ENCODE results near the gene SCAI.
"Not testable (repeated sequence)": the region's sequence is repeated elsewhere in the genome, so short reads cannot be mapped to it uniquely, and the experiment has no call there.

SCAI gene

GRCh38 chr9:125028041-125028440 lies 115.3 kb downstream of the SCAI start:
- no peak overlapping the region for H3K27ac Mint-ChIP-seq (ENCODE audit: low read depth)
- ATAC-seq (replicated peaks; ENCODE audit: extremely low read depth, poor library complexity, severe bottlenecking) (no peak), DNase-seq (ENCODE audit: low spot score in 2 of 2) (no peak)
- H3K36me3 Mint-ChIP-seq (ENCODE audit: insufficient read depth): peaks cover 11% of the 10 kb centered on the region
- H3K4me1 Mint-ChIP-seq: no peaks in the 10 kb centered on the region
- no peaks in the 10 kb centered on the region for H3K9me3 Mint-ChIP-seq
- no peaks in the 10 kb centered on the region for H3K27me3 Mint-ChIP-seq
- H3K4me3 Mint-ChIP-seq: no peak overlapping the region

GRCh38 chr9:125024917-125025316 lies 118.4 kb downstream of the SCAI start:
- DNase-seq (ENCODE audit: low spot score in 2 of 2): no peak
- no peak overlapping the region for H3K4me3 Mint-ChIP-seq
- H3K9me3 Mint-ChIP-seq: no peaks in the 10 kb centered on the region
- H3K4me1 Mint-ChIP-seq: no peaks in the 10 kb centered on the region
- H3K27ac Mint-ChIP-seq (ENCODE audit: low read depth): no peak overlapping the region
- peaks cover 11% of the 10 kb centered on the region for H3K36me3 Mint-ChIP-seq (ENCODE audit: insufficient read depth)
- no peak for ATAC-seq (replicated peaks; ENCODE audit: extremely low read depth, poor library complexity, severe bottlenecking)
- no peaks in the 10 kb centered on the region for H3K27me3 Mint-ChIP-seq

GRCh38 chr9:125021069-125021468 lies 122.3 kb downstream of the SCAI start:
- Mint-ChIP-seq H3K27me3 (no peaks in the 10 kb centered on the region), H3K27ac (ENCODE audit: low read depth) (no peak overlapping the region), H3K4me1 (no peaks in the 10 kb centered on the region), H3K4me3 (no peak overlapping the region), H3K36me3 (ENCODE audit: insufficient read depth) (peaks cover 10% of the 10 kb centered on the region), H3K9me3 (no peaks in the 10 kb centered on the region)
- DNase-seq (ENCODE audit: low spot score in 2 of 2) (no peak), ATAC-seq (replicated peaks; ENCODE audit: extremely low read depth, poor library complexity, severe bottlenecking) (no peak)

GRCh38 chr9:125015655-125016054 lies 127.7 kb downstream of the SCAI start:
- ATAC-seq (replicated peaks; ENCODE audit: extremely low read depth, poor library complexity, severe bottlenecking); H3K4me1 Mint-ChIP-seq; H3K27me3 Mint-ChIP-seq; H3K4me3 Mint-ChIP-seq; H3K9me3 Mint-ChIP-seq; DNase-seq (ENCODE audit: low spot score in 2 of 2); H3K27ac Mint-ChIP-seq (ENCODE audit: low read depth): not testable (repeated sequence)
- H3K36me3 Mint-ChIP-seq (ENCODE audit: insufficient read depth): peaks cover 13% of the 10 kb centered on the region

- peaks cover 15% of the 10 kb centered on the region for H3K36me3 Mint-ChIP-seq (ENCODE audit: insufficient read depth)
- H3K27ac Mint-ChIP-seq (ENCODE audit: low read depth); ATAC-seq (replicated peaks; ENCODE audit: extremely low read depth, poor library complexity, severe bottlenecking); H3K4me3 Mint-ChIP-seq; H3K9me3 Mint-ChIP-seq; H3K4me1 Mint-ChIP-seq; H3K27me3 Mint-ChIP-seq; DNase-seq (ENCODE audit: low spot score in 2 of 2): not testable (repeated sequence)
These were observed 131.3 kb downstream of the SCAI start for GRCh38 chr9:125012013-125012412.

GRCh38 chr9:125008599-125008998 lies 134.7 kb downstream of the SCAI start:
- no peaks in the 10 kb centered on the region for H3K9me3 Mint-ChIP-seq
- no peaks in the 10 kb centered on the region for H3K27me3 Mint-ChIP-seq
- H3K36me3 Mint-ChIP-seq (ENCODE audit: insufficient read depth): peaks cover 9% of the 10 kb centered on the region
- H3K4me3 Mint-ChIP-seq: no peak overlapping the region
- H3K27ac Mint-ChIP-seq (ENCODE audit: low read depth): no peak overlapping the region
- no peaks in the 10 kb centered on the region for H3K4me1 Mint-ChIP-seq
- ATAC-seq (replicated peaks; ENCODE audit: extremely low read depth, poor library complexity, severe bottlenecking) (no peak), DNase-seq (ENCODE audit: low spot score in 2 of 2) (no peak)

- Mint-ChIP-seq H3K9me3 (no peaks in the 10 kb centered on the region), H3K4me1 (no peaks in the 10 kb centered on the region), H3K27ac (ENCODE audit: low read depth) (no peak overlapping the region), H3K36me3 (ENCODE audit: insufficient read depth) (peaks cover 14% of the 10 kb centered on the region), H3K4me3 (no peak overlapping the region), H3K27me3 (no peaks in the 10 kb centered on the region)
- ATAC-seq (replicated peaks; ENCODE audit: extremely low read depth, poor library complexity, severe bottlenecking): no peak
- DNase-seq (ENCODE audit: low spot score in 2 of 2): no peak
These were observed 140.0 kb downstream of the SCAI start for GRCh38 chr9:125003332-125003731.

GRCh38 chr9:124983698-124984097 lies 159.6 kb downstream of the SCAI start:
- ATAC-seq (replicated peaks; ENCODE audit: extremely low read depth, poor library complexity, severe bottlenecking): no peak
- no peaks in the 10 kb centered on the region for H3K9me3 Mint-ChIP-seq
- DNase-seq (ENCODE audit: low spot score in 2 of 2): no peak
- no peaks in the 10 kb centered on the region for H3K4me1 Mint-ChIP-seq
- peaks cover 9% of the 10 kb centered on the region for H3K36me3 Mint-ChIP-seq (ENCODE audit: insufficient read depth)
- H3K27ac Mint-ChIP-seq (ENCODE audit: low read depth): no peak overlapping the region
- no peak overlapping the region for H3K4me3 Mint-ChIP-seq
- no peaks in the 10 kb centered on the region for H3K27me3 Mint-ChIP-seq

GRCh38 chr9:124980431-124980830 lies 162.9 kb downstream of the SCAI start:
- ATAC-seq (replicated peaks; ENCODE audit: extremely low read depth, poor library complexity, severe bottlenecking) (no peak), DNase-seq (ENCODE audit: low spot score in 2 of 2) (no peak)
- no peak overlapping the region for H3K27ac Mint-ChIP-seq (ENCODE audit: low read depth)
- peaks cover 9% of the 10 kb centered on the region for H3K36me3 Mint-ChIP-seq (ENCODE audit: insufficient read depth)
- no peak overlapping the region for H3K4me3 Mint-ChIP-seq
- no peaks in the 10 kb centered on the region for H3K27me3 Mint-ChIP-seq
- H3K4me1 Mint-ChIP-seq: no peaks in the 10 kb centered on the region
- no peaks in the 10 kb centered on the region for H3K9me3 Mint-ChIP-seq

GRCh38 chr9:124975131-124975530 lies 168.2 kb downstream of the SCAI start:
- no peaks in the 10 kb centered on the region for H3K9me3 Mint-ChIP-seq
- peaks cover 11% of the 10 kb centered on the region for H3K36me3 Mint-ChIP-seq (ENCODE audit: insufficient read depth)

GRCh38 chr9:124973807-124974206 lies 169.5 kb downstream of the SCAI start:
- DNase-seq (ENCODE audit: low spot score in 2 of 2) (no peak), ATAC-seq (replicated peaks; ENCODE audit: extremely low read depth, poor library complexity, severe bottlenecking) (no peak)
- no peak overlapping the region for H3K27ac Mint-ChIP-seq (ENCODE audit: low read depth)

More at GRCh38 chr9:124975131-124975530, 168.2 kb downstream of the SCAI start:
- no peak overlapping the region for H3K4me3 Mint-ChIP-seq
- no peak for DNase-seq (ENCODE audit: low spot score in 2 of 2)
- ATAC-seq (replicated peaks; ENCODE audit: extremely low read depth, poor library complexity, severe bottlenecking): no peak
- no peaks in the 10 kb centered on the region for H3K4me1 Mint-ChIP-seq
- no peaks in the 10 kb centered on the region for H3K27me3 Mint-ChIP-seq
- H3K27ac Mint-ChIP-seq (ENCODE audit: low read depth): no peak overlapping the region

GRCh38 chr9:124972241-124972770 lies 171.0 kb downstream of the SCAI start:
- Mint-ChIP-seq H3K36me3 (ENCODE audit: insufficient read depth) (peaks cover 12% of the 10 kb centered on the region), H3K27ac (ENCODE audit: low read depth) (no peak overlapping the region), H3K27me3 (no peaks in the 10 kb centered on the region), H3K4me1 (no peaks in the 10 kb centered on the region), H3K9me3 (no peaks in the 10 kb centered on the region), H3K4me3 (no peak overlapping the region)
- ATAC-seq (replicated peaks; ENCODE audit: extremely low read depth, poor library complexity, severe bottlenecking) (no peak), DNase-seq (ENCODE audit: low spot score in 2 of 2) (no peak)

More at GRCh38 chr9:124973807-124974206, 169.5 kb downstream of the SCAI start:
- Mint-ChIP-seq H3K4me3 (no peak overlapping the region), H3K9me3 (no peaks in the 10 kb centered on the region), H3K4me1 (no peaks in the 10 kb centered on the region), H3K36me3 (ENCODE audit: insufficient read depth) (peaks cover 10% of the 10 kb centered on the region), H3K27me3 (no peaks in the 10 kb centered on the region)

GRCh38 chr9:124969401-124969800 lies 173.9 kb downstream of the SCAI start:
- Mint-ChIP-seq H3K9me3 (no peaks in the 10 kb centered on the region), H3K4me1 (peaks cover 14% of the 10 kb centered on the region), H3K36me3 (ENCODE audit: insufficient read depth) (peaks cover 14% of the 10 kb centered on the region), H3K27me3 (no peaks in the 10 kb centered on the region), H3K27ac (ENCODE audit: low read depth) (no peak overlapping the region), H3K4me3 (no peak overlapping the region)
- DNase-seq (ENCODE audit: low spot score in 2 of 2): no peak
- no peak for ATAC-seq (replicated peaks; ENCODE audit: extremely low read depth, poor library complexity, severe bottlenecking)

GRCh38 chr9:124968238-124968637 lies 175.1 kb downstream of the SCAI start:
- no peak overlapping the region for H3K27ac Mint-ChIP-seq (ENCODE audit: low read depth)
- H3K36me3 Mint-ChIP-seq (ENCODE audit: insufficient read depth): peaks cover 10% of the 10 kb centered on the region

More at GRCh38 chr9:124968238-124968637, 175.1 kb downstream of the SCAI start:
- Mint-ChIP-seq H3K9me3 (no peaks in the 10 kb centered on the region), H3K4me3 (no peak overlapping the region), H3K4me1 (peaks cover 24% of the 10 kb centered on the region), H3K27me3 (no peaks in the 10 kb centered on the region)
- DNase-seq (ENCODE audit: low spot score in 2 of 2) (no peak), ATAC-seq (replicated peaks; ENCODE audit: extremely low read depth, poor library complexity, severe bottlenecking) (no peak)
